ENCODE measurements around the gene RAD51B. TPM values are rescaled to one million over a fixed set of nuclear protein-coding genes. Genes with fewer than 3 reads are reported as not detected.

Gene RAD51B
- total RNA-seq, 1 donor from 2014 or later: 5.3 TPM

DNA sequence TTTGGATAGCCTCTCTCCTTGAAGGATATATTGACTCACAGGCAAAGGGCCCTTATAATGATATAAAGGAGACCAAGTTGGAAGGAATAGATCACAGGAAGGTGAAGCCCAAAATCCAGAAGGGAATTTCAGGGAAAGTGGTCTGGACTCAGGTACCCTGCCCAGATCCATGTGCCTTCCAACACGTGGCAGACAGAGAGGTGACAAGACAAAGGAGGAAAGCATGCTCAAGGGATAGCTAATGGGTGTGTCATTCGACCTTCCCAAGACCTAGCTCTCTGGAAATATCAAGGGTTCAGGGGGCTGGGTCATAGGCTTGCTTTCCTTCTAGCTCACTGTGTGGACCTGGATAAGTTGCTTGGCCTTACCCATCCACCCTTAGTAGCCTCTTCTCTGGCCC, 759.0 kb downstream of the RAD51B start:
- FAIRE-seq (no peak), DNase-seq (ENCODE audit: low spot score in 2 of 2) (no peak)

- no peak for FAIRE-seq
Measured at GRCh38 chr14:68580096-68580645, 760.6 kb downstream of the RAD51B start.

DNA sequence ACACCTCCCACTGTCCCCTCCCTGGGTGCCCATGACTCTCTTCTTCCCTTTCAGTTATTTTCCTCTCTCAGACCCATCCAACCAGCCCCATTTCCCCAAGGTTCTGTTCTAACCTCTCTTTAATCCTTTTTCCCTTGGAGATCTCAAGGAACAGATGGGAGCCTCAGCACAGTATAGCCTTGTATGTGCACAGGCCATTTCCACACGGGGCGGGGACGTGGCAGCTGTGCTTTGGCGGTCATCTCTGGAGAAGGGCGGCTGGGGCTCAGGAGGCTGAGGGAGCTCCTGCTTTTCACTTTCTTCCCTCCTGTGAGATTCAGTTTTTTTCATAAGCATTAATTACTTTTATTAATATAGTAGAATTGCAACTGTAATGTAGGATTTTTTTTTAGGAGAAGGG, 761.1 kb downstream of the RAD51B start:
- FAIRE-seq: no peak
- no peak for DNase-seq (ENCODE audit: low spot score in 2 of 2)

More at GRCh38 chr14:68580096-68580645, 760.6 kb downstream of the RAD51B start:
- DNase-seq (ENCODE audit: low spot score in 2 of 2): no peak

- FAIRE-seq: no peak
- no peak for DNase-seq (ENCODE audit: low spot score in 2 of 2)
Measured at GRCh38 chr14:68583548-68584280, 764.1 kb downstream of the RAD51B start.

- DNase-seq (ENCODE audit: low spot score in 2 of 2) (no peak), FAIRE-seq (no peak)
Measured at GRCh38 chr14:68584786-68585185, 765.2 kb downstream of the RAD51B start.

GRCh38 chr14:68585690-68586089, 766.1 kb downstream of the RAD51B start:
- DNase-seq (ENCODE audit: low spot score in 2 of 2) (no peak), FAIRE-seq (no peak)

DNA sequence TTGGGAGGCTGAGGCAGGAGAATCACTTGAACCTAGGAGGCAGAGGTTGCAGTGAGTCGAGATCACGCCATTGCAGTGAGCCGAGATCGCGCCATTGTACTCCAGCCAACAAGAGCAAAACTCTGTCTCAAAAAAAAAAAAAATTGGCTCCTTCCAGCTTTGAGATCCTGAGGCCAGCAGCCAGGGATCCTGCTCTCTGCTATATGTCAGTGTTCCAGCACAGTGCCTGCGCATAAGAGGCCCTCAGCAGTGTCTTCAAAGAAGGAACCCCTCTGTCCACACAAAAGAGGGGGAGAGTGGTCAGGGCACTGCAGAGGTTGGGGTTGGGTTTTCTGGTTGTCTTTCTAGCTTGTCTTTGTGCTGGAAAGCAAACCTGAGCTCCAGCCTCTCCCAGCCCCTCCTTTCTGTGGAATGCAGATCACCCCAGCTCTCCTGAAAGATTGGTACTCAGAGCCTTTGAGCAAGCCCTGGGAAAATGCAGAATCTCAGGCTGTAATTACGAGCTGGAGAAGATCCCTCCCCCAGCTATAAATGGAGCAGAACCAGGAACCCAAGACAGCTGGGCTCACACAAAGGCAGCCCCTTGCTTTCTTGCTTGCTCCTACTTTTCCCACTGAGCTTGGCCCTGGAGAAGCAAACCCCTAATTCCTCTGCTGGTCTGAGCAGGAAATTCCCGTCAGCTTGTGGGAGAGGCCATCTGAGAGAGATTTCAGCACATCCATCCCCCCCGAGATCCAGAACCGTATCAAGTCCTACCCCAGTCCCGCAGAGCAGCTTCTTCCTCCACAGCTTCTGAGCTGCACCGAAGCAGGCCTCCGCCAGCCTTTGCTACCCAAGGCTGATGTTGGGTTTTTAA, 767.5 kb downstream of the RAD51B start:
- FAIRE-seq: no peak
- no peak for DNase-seq (ENCODE audit: low spot score in 2 of 2)

GRCh38 chr14:68587931-68588330, 768.4 kb downstream of the RAD51B start:
- DNase-seq (ENCODE audit: low spot score in 2 of 2): no peak
- no peak for FAIRE-seq

DNA sequence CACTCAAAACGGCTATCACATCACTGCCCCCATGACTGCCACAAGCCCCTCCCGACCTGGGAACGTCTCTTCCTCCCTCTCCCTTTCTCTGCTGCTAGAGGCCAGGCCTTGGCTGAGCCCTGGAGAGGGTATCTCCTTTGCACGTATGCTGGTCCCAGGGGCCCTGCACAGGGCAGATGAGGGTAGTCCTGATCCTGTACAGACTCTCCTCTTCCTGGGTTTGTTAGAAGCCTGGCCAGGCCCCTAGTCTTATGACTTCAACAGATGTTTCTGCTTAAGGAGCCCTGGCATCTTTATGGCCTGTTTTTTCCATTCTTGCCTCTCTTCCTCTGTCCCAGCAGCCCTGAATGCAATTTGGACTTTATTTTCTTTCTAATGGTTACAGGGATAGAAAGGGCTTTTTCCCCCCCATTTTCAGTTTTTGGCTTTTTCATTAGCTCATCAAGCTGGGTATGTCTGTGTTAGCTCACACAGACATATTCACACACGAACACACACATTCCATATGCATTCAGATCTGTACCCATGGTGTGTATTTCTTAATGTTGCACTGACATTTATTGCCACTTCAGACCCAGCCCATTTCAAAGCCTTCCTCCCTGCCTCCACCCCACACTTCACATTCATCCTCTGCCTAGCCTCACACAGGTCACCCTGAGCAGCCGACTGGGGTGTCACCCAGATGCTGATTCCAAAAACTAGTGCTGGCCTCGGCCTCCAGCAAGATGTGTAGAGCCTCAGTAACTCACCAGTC, 770.0 kb downstream of the RAD51B start:
- FAIRE-seq (no peak), DNase-seq (ENCODE audit: low spot score in 2 of 2) (no peak)

GRCh38 chr14:68590201-68590522, 770.6 kb downstream of the RAD51B start:
- FAIRE-seq (no peak), DNase-seq (ENCODE audit: low spot score in 2 of 2) (no peak)

DNA sequence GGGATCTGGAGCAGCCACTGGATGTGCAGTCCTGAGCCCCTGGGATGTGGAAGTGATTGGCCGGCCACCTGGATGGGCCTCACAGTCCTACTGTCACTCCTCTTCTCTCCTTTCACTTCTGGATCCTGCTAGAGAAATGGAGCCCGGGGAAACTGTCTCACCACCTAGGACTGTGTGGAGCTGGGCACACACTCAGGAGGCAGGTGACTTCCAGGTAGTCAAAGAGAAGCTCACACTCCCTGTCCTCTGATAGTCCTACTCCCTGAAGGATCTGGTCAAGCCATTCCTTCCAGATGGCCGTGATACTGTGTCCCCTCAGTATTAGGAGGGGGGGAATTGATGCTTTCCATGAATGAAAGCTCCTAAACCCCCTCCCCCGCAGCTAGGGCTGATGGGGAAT, 772.2 kb downstream of the RAD51B start:
- FAIRE-seq (no peak), DNase-seq (ENCODE audit: low spot score in 2 of 2) (no peak)

- FAIRE-seq (no peak), DNase-seq (ENCODE audit: low spot score in 2 of 2) (no peak)
Measured at GRCh38 chr14:68592948-68593556, 773.5 kb downstream of the RAD51B start.

DNA sequence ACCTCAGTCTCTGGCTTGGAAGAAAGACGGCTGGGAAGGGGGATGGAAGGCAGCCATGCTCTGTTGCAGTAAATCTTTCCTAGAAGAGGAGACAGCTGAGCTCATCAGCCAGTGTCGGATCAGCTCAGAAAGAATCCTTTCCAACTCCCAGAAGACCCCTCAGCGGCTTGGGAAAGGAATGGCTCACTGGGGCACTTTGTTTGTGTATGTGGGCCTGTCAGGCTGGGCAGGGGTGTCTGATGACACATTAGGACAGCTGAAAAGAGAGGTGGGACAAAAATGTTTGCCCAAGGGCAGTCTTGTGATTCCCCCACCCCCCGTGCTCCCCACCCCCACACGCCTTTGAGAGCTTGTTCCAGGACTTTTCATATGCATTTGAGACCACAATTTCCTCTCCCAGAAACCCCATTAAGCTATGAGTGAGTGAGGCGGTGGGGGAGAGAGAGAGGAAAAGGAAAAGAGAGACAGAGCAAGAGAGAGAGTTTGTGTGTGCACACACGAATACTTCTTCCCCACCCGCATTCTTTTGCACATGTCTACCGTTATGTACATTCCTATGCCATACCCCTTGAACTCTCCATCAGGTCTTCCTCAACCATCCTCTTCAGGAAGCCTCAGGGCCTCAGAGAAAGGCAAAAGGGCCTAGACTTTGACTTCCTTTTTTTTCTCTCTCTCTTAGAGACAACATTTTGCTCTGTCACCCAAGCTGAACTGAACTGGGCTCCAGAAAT, 774.4 kb downstream of the RAD51B start:
- FAIRE-seq (no peak), DNase-seq (ENCODE audit: low spot score in 2 of 2) (no peak)

GRCh38 chr14:68594737-68595380, 775.3 kb downstream of the RAD51B start:
- no peak for DNase-seq (ENCODE audit: low spot score in 2 of 2)
- FAIRE-seq: no peak

GRCh38 chr14:68596211-68596610, 776.6 kb downstream of the RAD51B start:
- DNase-seq (ENCODE audit: low spot score in 2 of 2) (no peak), FAIRE-seq (no peak)

GRCh38 chr14:68596701-68597100, 777.1 kb downstream of the RAD51B start:
- DNase-seq (ENCODE audit: low spot score in 2 of 2) (no peak), FAIRE-seq (no peak)

- FAIRE-seq: no peak
Measured at GRCh38 chr14:68598089-68598488, 778.5 kb downstream of the RAD51B start.

GRCh38 chr14:68598621-68599447, 779.3 kb downstream of the RAD51B start:
- DNase-seq (ENCODE audit: low spot score in 2 of 2) (peak; percentile 27 to 67), FAIRE-seq (no peak)

More at GRCh38 chr14:68598089-68598488, 778.5 kb downstream of the RAD51B start:
- DNase-seq (ENCODE audit: low spot score in 2 of 2): no peak
